ENCODE measurements around the gene CCM2. TPM values are rescaled to one million over a fixed set of nuclear protein-coding genes. Genes with fewer than 3 reads are reported as not detected.

CCM2 gene
- total RNA-seq, 4 donors from 2014 or later: 35.8 to 62.0 (median 51.9) TPM

GRCh38 chr7:45039106-45039505, 39.1 kb downstream of the CCM2 start:
- peaks cover 0 to 8% (median 0%) of the 10 kb centered on the region in 3 donors for H3K4me1 ChIP-seq
- peaks cover 0 to 59% of the 10 kb centered on the region in 2 donors for H3K36me3 ChIP-seq
- no peak for TF ChIP-seq POLR2AphosphoS5 (IDR thresholded peaks at IDR 0.05)
- TF ChIP-seq POLR2A (IDR thresholded peaks at IDR 0.05): no peak
- no peak for TF ChIP-seq EP300 (IDR thresholded peaks at IDR 0.05)
- no peak for TF ChIP-seq CTCF (IDR thresholded peaks at IDR 0.05)
- no peaks in the 10 kb centered on the region for H3K9me3 ChIP-seq
- H3K4me3 ChIP-seq: no peak overlapping the region
- H3K27ac ChIP-seq: no peak overlapping the region
- no peak for ATAC-seq
- 78 to 88% methylated on average over 1 to 4 of the region's 5 CpGs for WGBS, 2 donors (ENCODE audit: low coverage in 1 of 2)
- H3K27me3 ChIP-seq: no peaks in the 10 kb centered on the region

- ATAC-seq: no peak
- Histone ChIP-seq H3K9me3 (no peaks in the 10 kb centered on the region), H3K4me3 (no peak overlapping the region), H3K36me3 (peaks cover 0 to 80% of the 10 kb centered on the region in 2 donors), H3K27me3 (no peaks in the 10 kb centered on the region), H3K27ac (no peak overlapping the region), H3K4me1 (no peaks in the 10 kb centered on the region)
- WGBS, 2 donors (ENCODE audit: low coverage in 1 of 2): 75 to 81% methylated on average over 4 to 5 of the region's 5 CpGs
- no peak for TF ChIP-seq POLR2A (IDR thresholded peaks at IDR 0.05)
- TF ChIP-seq POLR2AphosphoS5 (IDR thresholded peaks at IDR 0.05): no peak
- TF ChIP-seq EP300 (IDR thresholded peaks at IDR 0.05): no peak
- TF ChIP-seq CTCF (IDR thresholded peaks at IDR 0.05): no peak
These were observed 44.3 kb downstream of the CCM2 start for GRCh38 chr7:45044338-45044737.

GRCh38 chr7:45048748-45049147, 48.7 kb downstream of the CCM2 start:
- WGBS, 2 donors (ENCODE audit: low coverage in 1 of 2): 71% methylated on average over 1 of the region's 1 CpG; no CpG with 5 or more reads in 1 of the 2 donors
- ATAC-seq: no peak

GRCh38 chr7:45050198-45050597, 50.2 kb downstream of the CCM2 start:
- TF ChIP-seq POLR2AphosphoS5 (IDR thresholded peaks at IDR 0.05) (no peak), CTCF (IDR thresholded peaks at IDR 0.05) (no peak), POLR2A (IDR thresholded peaks at IDR 0.05) (no peak), EP300 (IDR thresholded peaks at IDR 0.05) (no peak)
- no peaks in the 10 kb centered on the region for H3K27me3 ChIP-seq
- H3K4me1 ChIP-seq: no peaks in the 10 kb centered on the region
- peaks cover 0 to 72% of the 10 kb centered on the region in 2 donors for H3K36me3 ChIP-seq
- H3K9me3 ChIP-seq: no peaks in the 10 kb centered on the region
- ATAC-seq: no peak
- no peak overlapping the region for H3K27ac ChIP-seq
- no peak overlapping the region for H3K4me3 ChIP-seq
- 61 to 73% methylated on average over 2 of the region's 2 CpGs for WGBS, 2 donors (ENCODE audit: low coverage in 1 of 2)

More at GRCh38 chr7:45048748-45049147, 48.7 kb downstream of the CCM2 start:
- H3K27ac ChIP-seq: no peak overlapping the region
- H3K27me3 ChIP-seq: no peaks in the 10 kb centered on the region
- H3K9me3 ChIP-seq: no peaks in the 10 kb centered on the region
- TF ChIP-seq POLR2AphosphoS5 (IDR thresholded peaks at IDR 0.05) (no peak), CTCF (IDR thresholded peaks at IDR 0.05) (no peak), EP300 (IDR thresholded peaks at IDR 0.05) (no peak), POLR2A (IDR thresholded peaks at IDR 0.05) (no peak)
- H3K36me3 ChIP-seq: peaks cover 0 to 83% of the 10 kb centered on the region in 2 donors
- no peaks in the 10 kb centered on the region for H3K4me1 ChIP-seq
- H3K4me3 ChIP-seq: no peak overlapping the region

DNA sequence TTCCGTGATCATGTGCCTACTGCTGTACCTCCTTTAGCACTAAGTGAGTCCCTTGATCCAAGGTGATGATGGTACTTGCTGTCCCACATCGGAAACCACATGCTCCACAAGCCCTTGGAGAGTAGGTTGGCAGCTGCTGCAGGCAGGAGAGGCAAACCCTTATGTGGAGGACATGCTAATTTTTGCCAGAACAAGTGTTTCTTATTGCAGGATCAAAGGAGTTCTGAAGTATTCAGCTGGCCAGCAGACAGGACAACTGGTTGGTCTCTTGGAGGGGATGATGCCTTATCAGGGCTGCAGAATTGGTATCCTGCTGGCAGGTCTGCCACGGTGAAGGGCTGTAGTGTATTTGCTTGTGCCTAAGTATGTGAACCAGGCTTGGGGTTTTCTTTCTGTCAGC, 52.0 kb downstream of the CCM2 start:
- TF ChIP-seq POLR2AphosphoS5 (IDR thresholded peaks at IDR 0.05): no peak
- TF ChIP-seq CTCF (IDR thresholded peaks at IDR 0.05): no peak
- TF ChIP-seq POLR2A (IDR thresholded peaks at IDR 0.05): no peak
- TF ChIP-seq EP300 (IDR thresholded peaks at IDR 0.05): no peak
- Histone ChIP-seq H3K27ac (no peak overlapping the region), H3K9me3 (no peaks in the 10 kb centered on the region), H3K27me3 (no peaks in the 10 kb centered on the region), H3K4me3 (no peak overlapping the region), H3K36me3 (peaks cover 0 to 61% of the 10 kb centered on the region in 2 donors), H3K4me1 (no peaks in the 10 kb centered on the region)
- no CpG with 5 or more reads among the region's 3 CpGs for WGBS, 2 donors (ENCODE audit: low coverage in 1 of 2)
- ATAC-seq: no peak
